ENCODE results near the gene RTL1.

Gene RTL1

GRCh38 chr14:100898465-100898864 is 5.1 kb downstream of the RTL1 start:
- DNase-seq: no peak

- DNase-seq: no peak
Measured at GRCh38 chr14:100896369-100897060, 7.0 kb downstream of the RTL1 start.

DNA sequence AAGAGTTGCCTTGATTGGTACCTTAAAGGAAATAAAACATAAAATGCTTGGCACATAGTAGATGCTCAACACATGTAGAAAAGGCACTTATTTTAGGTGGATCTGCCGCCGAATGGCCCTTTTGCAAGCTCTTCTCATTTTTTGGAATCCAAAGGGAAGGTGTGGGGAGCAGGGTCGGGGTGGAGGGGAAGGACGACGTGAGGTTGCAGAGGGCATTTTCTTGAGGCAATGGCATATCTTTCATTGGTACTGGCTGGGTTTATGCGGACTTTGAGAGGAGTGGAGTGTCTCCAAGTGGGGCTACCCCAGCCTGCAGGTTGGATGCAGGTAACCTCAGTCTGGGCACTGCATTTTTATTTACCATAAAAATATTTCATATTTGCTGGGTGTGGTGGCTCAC is 8.1 kb downstream of the RTL1 start:
- DNase-seq: no peak

DNA sequence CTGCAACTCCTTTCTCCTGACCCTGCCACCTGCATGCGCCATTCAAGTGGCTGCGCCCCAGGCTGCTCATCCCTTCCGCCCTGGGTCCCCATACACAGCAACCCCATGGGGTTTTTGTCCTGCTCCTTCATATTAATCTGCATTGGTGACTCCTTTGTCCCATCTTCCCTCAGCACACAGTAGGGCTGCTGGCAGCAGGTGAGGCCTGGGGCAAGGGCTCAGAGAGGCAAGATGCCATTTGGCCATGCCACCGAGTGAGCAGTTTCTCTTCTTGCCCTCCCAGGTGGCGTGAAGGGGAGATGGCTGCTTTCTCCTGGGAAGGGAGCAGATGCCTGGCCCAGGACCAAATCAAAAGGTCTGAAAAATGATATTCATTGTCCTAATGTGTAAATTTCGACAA is 9.1 kb downstream of the RTL1 start:
- DNase-seq: no peak

GRCh38 chr14:100893760-100894159 is 9.8 kb downstream of the RTL1 start:
- no peak for DNase-seq

DNA sequence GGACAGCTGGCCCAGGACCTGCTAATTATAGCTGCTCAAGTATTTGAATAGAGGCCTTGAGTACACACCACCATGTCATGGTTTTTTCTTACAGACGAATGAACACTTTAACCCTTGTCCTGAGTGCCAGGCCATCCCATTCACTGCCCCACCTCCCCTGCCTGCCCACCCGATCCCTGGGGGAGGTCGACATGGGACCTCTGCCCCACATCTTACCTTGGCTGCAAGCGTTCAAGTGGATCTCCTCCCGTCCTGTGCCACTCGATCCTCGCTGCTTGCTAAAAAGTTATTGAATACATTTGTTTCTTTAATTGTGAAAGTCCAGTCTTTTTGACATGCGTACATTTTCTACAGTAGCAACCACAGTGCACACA is 10.3 kb downstream of the RTL1 start:
- no peak for DNase-seq

DNA sequence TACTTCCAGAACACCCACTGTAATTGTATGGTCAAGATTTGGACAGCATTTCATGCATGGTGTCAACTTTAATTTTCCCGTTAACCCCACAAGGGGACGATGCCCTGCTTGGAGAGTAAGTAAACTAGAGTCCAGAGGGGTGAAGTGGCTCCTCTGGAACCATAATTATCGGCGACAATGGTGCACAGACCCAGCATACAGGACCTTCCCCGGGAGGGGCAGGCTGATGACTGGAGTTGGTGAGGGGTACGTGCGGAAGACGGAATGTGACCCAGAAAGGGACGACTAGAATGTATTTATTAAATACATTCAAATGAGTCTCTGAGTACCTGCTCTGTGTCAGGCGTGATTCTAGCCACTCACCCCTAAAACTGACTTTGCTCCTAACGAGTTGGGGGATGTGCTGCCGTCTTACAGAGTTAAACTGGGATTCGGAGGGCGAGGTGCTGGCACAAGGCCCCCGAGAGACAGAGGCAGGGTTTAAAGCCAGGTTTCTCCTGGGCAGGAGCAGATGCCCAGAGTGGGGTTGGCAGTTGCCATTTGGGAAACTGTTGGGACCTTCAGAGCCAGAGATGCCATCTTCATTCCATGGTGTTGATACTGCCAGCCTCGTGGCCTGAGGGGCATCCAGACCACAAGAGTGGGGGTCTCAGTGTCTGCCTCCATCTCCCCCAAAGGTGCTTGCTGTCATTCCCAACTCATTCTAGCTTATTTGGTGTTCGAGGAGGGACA is 10.9 kb downstream of the RTL1 start:
- no peak for DNase-seq

GRCh38 chr14:100891501-100892445 is 11.7 kb downstream of the RTL1 start:
- DNase-seq: no peak

GRCh38 chr14:100891051-100891450 is 12.5 kb downstream of the RTL1 start:
- no peak for DNase-seq

- no peak for DNase-seq
Measured at GRCh38 chr14:100890061-100890850, 13.3 kb downstream of the RTL1 start.

DNA sequence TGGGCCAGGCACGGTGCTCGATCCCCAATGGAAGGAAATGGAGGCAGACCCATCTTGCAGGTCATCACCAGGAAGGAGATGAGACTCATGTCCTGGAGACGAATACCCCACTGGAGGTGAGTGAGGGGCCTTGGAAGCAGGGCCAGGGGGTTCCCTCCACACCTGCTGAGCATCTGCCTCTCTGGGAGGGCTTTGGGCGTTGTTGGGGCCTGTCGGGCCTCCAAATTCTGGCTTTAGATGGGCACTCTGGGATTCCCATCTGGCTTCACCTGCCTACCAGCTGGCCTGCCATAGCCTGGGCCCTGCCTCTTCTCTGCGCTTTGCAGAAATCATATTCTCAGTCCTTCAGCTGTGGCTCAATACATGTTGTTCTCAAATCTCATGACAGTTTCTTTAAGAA is 13.9 kb downstream of the RTL1 start:
- no peak for DNase-seq

- no peak for DNase-seq
Measured at GRCh38 chr14:100888789-100889315, 14.7 kb downstream of the RTL1 start.

DNA sequence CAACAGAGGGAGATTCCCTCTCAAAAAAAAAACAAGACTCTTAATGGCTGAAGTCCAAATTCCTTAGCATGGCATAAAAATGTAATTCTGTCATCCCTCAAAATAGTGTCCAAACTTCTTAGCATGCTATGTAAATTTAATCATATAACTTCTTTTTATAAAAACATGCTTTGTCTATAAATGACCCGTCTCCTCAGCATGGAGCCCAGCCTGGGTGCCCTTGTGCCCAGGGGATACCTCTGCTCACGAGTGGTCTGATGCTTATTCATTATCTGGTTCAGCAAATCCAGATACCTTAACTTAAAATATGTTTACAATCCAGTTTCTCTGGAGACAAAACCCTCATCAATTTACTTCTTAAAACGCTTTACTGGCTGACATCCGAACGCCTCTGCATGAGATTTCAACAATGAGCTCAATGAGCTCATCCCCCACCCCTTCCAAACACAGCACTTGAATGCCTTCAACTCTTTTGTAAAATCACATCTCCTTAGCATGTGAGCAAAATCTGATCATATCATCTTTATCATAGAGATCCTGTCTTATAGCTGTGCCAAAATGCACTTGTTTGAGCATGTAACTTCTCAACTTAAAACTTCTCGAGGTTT is 15.7 kb downstream of the RTL1 start:
- DNase-seq: no peak

DNA sequence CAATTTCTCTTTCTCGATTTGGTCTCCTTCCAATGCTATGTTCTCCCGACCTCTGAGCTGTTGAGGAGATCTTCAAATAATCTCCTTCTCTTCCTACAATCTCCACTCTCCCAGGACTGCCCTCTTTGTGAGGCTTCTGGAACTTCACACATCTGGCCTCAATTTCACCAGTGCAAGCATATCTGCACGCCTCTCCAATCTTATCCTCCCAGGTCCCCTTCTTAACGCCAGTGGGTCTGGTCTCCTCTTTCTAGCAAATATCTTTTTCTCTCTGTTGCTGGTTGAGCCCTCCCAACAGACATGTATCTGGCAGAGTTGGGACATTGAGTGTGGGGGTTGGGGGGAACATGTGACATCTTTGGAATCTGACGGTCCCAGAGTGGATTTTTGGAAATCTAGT is 17.9 kb downstream of the RTL1 start:
- no peak for DNase-seq

GRCh38 chr14:100885196-100885595 is 18.3 kb downstream of the RTL1 start:
- no peak for DNase-seq

DNA sequence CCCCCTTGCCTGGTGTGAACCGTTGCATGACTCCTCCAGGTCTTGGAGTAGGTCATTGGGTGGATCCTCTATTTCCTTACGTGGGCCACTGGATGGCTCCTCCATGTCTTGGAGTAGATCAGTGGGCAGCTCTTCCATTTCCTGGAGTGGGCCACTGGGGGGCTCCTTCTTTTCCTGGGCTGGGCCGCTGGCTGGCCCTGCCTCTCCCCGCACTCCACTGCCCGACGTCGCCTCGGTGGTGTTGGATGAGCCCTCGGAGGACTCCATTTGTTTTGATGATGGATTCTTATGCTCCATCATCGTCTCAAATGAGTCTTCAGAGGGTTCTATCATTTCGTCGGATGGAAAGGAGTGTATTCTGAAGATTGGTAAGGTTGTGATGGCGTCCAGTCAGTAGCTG is 19.1 kb downstream of the RTL1 start:
- no peak for DNase-seq

DNA sequence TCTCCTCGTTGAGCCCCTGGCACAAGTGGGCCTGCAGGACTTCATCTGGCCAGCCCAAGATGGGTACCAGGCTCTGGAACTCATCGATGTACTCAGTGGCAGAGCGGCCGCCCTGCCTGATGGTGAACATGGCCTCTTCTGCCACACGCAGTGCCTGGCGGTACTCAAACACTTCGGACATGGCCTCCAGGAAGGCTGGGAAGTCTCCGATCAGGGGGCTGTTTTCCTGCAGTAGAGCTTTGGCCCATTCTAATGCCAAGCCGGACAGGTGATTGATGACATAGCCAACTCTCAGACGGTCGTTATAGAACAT is 19.8 kb downstream of the RTL1 start:
- no peak for DNase-seq

- no peak for DNase-seq
Measured at GRCh38 chr14:100882991-100883788, 20.3 kb downstream of the RTL1 start.

DNA sequence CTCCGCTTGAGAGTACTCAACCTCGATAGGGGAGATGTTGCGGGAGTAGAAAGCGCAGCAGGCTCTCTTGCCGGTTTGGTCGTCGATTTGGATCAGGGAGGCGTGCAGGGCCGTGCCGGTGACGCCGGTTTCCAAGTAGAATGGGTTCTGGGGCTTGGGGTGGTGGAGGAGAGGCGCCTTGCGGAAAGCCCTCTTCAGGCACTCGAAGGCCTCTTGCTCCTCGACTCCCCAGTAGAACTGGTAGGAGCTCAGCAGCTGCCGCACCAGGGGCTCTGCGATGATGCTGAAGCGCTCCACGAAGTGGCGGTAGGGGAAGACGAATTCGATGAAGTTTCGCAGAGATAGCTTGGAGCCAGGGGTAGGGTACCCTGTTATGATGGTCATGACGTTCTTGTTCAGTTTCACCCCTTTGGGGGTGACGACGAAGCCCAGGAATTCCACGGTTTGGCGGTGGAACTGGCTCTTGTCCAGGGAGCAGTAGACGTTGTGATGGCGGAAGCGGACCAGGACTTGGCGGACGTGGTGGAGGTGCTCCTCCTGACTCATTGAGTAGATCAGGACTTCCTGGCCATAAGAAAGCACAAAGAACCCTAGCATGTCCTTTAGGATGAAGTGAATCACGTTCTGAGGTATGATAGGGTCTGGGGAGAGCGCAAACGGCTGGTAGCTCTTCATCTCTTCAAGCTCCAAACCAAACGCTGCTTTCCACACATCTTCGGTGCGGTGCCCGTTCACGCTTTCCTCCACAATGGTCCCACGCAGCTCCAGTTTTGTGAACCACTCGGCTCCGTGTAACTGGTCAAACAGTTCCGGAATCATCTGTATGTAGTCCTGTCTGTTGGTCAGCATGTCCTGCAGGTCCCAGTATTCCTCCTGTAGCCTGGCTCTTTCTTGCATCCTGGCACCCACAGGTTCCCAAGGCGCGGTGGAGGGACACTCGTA is 21.2 kb downstream of the RTL1 start:
- DNase-seq: no peak

All from inflammatory macrophage treated with lipopolysaccharide for 1 hour (primary cell).